ENCODE measurements around the gene CNKSR2.

GRCh38 chrX:21662761-21663160 lies 288.5 kb downstream of the CNKSR2 start:
- TF ChIP-seq POLR2A (IDR thresholded peaks at IDR 0.05; ENCODE audit: extremely low read depth, insufficient read length) (no peak), MAX (IDR thresholded peaks at IDR 0.05; ENCODE audit: low read depth, low read length) (no peak), CTCF (IDR thresholded peaks at IDR 0.05; ENCODE audit: low read depth, low read length) (no peak), MYC (IDR thresholded peaks at IDR 0.05; ENCODE audit: low read depth, low read length) (no peak)
